GM18907 (cell line): ENCODE data around the gene RPL19.

ENCODE experiments used
- ATAC-seq: cut with Tn5 transposase; IDR thresholded peaks from one replicate; pipeline ENCODE4 v1.9.1; 2021; ENCODE audit warnings: mild to moderate bottlenecking, moderate library complexity; ENCODE audit not compliant: unreplicated experiment

Gene RPL19

DNA sequence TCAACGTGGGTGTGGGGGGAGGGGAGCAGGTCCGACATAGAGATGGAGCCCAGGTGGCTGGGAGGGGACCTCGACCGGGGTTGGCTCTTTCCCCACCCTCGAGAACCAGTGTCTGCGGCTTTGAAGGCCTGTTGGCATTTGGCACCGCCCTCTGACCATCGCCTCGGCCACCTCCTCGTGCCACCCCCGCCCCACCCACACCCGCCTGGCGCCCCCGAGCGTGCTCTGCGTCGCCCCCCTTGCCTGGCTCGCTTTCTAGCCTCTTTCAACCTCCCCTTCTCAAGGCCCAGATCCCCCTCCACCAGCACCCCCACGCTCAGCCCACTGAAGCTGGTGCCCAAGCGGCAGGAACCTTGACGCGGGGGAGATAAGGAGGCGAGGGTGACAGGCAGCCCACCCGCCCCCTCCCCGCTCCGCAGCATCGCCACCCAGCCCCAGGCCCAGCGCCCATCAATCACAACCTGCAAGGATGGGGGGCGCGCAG is 3.2 kb upstream of the RPL19 start:
- no peak for ATAC-seq

DNA sequence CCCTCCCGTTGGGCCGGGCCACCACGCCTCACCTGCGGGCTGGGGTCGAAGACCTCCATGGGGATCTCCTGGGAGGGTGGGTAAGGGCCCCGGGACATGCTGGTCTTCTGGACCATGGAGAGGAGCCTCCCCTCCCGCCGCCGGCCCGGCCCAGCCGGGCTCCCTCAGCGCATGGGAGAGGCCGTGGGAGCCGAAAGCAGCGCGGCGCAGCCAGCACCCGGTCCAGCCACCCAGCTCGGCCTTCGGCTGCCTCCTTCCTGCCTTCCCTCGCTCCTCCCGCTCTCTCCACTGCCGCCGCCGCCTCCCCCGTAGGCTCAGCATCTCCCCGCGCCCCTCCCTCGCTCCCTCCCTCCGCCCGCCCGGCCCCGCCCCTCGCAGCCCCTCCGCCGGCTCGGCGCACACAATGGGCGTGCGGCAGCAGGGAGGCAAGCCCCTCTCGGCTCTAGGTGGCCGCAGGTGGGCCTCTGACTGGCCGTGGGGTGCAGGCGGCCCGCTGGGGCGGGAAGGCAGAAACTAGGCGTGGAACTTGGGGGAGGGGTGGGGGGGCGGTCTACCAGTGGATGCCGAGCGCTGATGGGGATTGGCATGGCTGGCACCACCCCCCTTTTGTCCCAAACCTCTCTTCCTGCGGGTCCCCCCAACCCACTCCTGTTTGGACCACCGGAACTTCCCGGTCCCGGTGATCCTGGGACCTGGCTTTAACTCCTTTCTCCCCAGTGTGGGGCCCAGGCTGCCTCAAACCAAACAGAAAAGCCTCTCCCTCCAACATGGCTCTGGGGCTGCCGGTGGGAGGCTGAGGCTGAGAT is 2.5 kb upstream of the RPL19 start, which contains the start of gene CACNB1:
Gene CACNB1 (minus strand): TSS at position 290 of the 806 bp plus-strand sequence. CDS start 174 bp downstream, at position 116.
- ATAC-seq: no peak

DNA sequence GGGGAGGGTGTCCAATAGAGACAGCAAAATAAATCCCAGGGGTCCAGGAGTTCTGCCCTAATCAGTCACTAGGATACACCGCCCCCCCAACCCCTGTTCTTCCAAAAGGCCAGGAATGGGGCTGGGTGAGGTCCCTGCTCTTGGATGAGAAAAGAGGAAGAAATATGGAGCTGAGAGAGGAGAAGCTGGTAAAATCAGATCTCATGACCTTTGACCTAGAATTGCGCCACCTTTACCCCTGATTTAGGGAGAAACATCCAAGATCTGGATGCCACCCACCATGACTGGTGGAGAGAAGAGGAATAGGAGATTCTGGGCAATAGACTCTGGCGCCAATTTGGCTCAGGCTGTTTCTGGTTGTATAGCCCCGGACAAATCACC is 1.9 kb upstream of the RPL19 start:
- ATAC-seq: no peak

DNA sequence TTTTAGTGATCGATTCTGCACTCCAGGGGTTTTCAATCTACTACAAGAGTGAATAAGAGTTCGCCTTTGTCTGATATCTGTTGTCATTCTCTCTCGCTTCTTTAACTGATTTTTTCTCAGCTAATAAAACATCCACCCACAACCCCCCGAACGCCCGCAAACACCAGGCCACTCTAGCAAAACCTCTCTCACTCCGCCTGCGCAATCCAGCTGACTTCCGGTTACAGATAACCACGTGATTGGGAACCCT is 338 bp upstream of the RPL19 start:
- ATAC-seq: peak; percentile 57

DNA sequence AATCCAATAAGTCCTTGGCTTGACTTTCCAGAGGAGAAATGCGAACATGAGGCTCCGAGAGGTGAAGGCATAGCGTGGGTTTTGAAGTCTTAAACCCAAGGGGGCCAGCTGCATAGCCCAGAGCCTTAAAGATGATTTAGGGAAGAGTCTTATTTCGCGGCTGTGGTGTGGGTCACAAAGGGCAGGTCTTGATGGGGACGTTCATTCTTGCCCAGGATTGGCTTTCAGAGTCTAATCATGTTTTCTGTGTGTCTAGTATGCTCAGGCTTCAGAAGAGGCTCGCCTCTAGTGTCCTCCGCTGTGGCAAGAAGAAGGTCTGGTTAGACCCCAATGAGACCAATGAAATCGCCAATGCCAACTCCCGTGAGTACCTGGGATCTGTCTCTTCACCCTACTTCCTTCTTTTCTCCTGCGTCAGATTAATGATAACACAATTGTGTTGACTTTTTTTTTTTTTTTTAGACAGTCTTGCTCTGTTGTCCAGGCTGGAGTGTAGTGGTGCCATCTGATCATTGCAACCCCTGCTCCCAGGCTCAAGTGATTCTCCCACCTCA is 951 bp downstream of the RPL19 start:
- ATAC-seq: no peak

DNA sequence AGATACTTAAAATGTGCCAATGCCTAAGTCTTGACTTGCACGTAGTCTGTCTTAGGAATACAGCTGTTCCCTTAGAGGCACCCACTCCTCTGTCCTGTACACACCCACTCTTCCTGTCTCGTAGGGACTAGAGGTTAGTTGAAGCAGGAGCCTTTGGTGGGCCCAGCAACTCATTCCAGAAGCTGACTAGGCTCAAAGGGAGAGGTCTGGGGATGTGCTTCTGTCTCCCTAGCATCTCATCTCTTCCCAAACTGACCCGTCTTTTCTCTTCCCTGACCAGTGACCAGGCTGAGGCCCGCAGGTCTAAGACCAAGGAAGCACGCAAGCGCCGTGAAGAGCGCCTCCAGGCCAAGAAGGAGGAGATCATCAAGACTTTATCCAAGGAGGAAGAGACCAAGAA is 4.2 kb downstream of the RPL19 start:
- no peak for ATAC-seq

DNA sequence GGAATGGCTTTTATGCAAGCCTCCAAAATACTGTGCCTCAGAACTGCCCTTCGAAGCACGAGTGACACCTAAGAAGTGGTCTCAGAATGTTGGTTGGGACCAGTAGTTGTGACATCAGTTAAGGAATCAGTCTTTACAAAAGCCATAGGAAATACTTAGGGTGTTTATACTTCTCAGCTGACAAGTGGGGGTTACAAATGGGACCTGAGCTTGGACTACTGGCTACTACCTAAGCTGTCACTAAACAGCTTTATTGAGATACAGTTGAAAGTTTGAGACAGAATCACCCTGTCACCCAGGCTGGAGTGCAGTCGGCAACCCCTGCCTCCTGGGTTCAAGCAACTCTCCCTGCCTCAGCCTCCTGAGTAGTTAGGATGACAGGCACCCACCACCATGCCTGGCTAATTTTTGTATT is 5.0 kb downstream of the RPL19 start:
- no peak for ATAC-seq

DNA sequence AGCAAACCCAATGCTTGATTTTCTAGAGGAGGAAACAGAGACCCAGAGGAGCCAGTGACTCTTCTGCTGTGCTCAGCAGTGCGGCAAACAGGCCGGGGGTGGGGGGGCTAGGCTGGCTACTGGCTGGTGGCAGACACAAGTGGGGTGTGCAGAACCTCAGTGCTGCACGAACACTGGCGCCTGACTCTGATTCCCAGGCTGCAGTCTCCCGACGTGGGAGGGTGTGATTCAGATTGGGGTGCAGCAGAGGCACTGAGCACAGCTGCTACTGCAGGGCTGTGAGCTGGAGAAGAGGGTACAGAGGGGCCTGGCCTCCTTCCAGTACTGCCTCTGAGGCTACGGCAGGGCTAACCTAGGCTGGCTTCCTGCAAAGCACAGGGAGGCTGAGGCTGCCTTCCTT is 8.1 kb downstream of the RPL19 start:
- no peak for ATAC-seq

DNA sequence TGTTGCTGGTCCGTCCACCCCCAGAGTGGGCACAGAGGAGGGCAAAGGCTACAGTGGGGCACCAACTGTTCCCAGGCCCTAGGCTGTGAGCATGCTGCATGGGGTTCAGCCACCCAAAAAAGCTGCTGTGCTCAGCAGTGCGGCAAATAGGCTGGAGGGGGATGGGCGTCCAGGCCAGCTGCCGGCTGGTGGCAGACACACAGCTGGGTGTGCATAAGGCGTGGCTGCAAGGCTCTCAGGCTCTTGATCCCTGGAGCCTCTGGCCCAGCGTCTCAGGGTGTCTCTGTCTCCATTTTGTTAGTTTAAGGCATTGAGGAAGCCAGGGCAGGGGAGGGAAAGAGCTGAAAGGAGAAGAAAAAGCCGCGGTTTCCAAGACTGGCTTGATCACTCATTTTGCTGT is 8.8 kb downstream of the RPL19 start:
- ATAC-seq: peak; percentile 38

DNA sequence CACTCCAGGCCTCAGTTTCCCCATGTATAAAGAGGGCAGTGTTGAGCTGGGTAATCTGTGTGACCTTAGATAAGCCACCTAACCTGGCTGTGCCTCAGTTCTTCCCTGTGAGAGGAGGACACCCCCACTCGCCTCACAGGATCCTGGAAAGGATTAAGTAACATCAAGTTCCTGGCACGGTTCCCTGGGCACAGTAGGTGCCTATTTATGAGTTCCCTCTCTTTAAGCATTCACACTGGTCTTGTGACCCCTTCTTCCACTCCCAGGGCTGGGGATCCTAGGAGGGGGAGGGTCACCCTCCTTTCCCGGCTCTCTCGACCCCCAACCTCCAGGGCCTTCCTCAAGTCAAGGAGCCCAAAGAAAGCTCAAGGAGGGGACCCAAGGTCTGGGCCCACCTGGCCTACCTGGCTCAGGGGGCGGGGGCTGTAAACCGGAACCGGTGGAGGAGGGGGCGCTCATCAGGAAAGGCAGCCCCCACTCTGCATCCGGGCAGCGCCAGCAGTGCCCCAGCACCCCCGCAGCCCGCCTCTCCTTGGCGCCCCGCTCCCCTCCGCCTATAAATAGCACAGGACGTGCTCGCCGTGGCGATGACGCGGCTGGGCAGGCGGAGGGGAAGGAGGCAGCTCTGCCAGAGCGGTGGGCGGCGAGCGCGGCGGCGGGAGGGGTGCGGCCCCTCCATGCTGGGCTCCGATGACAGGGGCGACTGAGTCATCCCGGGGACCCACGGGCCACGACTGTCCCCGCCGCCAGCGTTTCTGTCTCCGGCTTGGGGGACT is 9.4 kb downstream of the RPL19 start:
- ATAC-seq: no peak

DNA sequence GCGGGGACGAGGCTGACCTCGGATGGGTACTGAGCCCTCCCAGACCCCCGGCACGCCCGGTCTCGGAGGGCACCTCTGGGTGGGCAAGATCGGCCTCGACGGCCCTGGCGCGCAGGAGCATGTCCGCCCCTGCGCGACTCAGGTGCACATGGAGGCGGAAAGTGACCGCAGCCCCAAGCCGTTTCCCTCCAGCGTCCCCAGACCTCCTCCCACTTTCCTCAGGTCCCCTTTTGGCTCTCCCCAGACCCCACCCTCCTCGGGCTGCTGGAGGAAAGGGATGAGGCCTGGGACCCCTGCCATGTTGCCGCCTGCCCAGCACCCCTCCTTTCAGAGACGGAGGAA is 10.0 kb downstream of the RPL19 start:
- ATAC-seq: no peak

DNA sequence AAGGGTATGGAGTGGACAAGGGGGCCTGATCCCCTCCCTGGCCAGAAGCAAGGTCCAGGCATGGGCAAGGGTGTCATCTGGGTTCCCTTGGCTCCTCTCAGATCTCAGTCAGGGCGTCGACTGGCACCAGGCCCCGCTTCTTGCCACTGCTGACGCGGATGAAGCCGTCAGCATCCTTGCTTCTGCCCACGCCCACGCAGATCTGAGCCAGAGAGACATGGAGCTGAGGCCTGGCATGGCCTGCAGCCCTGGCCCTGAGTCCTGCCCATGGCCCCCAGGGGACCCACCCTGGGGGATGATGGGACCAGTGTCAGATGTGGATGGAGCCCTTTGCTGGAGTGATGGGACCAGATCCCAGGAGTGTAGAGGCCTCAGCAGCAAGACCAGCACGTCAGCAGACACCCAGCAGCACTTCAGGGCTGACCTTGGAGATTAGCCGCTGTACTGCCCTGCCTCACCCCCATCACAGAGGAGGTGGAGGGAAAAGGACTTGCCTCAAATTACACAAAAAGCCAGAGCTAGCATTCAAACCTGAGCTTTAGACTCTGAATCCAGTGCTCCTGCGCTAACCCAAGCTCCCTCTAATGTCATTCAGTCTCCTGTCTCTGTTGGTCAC is 12.2 kb downstream of the RPL19 start:
- ATAC-seq: no peak

DNA sequence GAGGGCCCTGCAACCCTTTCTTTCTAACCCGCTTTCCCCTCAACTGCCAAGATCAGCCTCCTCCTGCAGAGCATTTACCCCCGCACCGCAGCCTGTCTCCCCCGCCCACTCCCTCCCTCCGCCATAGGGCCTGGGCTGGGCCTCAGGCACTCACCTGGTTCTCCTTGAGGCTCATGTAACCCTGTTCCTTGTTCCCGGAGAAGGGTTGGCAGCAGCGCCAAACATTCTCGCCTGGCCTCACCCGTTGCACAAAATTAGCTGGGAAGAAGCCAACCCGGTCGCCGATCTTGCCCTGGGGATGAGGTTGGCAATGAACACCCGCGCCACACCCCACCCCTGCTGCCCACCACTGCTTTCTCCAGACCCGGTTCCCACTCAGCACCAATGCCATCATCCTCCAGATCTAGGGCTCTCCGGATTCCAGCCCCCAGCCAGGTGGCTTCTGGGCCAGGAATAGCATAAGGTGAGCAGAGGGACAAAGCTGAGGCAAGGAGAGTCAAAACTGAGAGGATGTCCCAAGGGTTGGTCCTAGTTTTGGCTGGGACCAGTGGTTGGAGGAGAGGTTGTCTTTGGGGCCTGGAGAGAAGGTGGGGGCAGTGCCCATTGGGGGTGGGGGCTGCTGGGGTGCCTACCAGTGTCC is 12.9 kb downstream of the RPL19 start:
- no peak for ATAC-seq

DNA sequence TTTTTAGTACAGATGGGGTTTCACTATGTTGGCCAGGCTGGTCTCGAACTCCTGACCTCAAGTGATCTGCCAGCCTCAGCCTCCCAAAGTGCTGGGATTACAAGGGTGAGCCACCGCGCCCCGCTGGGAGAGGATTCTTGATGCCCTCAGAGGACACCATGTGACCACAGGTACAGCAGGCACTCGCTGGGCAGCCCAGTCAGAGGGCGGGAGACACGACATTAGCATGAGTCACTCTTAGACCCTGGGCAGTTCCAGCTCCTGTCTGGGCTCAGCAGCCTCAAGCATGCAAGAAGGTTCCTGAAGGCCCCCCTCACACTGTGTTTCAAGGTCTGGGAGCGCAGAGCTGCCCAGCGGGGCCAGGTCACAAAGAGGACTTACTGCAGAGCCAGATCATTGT is 13.8 kb downstream of the RPL19 start:
- ATAC-seq: no peak

DNA sequence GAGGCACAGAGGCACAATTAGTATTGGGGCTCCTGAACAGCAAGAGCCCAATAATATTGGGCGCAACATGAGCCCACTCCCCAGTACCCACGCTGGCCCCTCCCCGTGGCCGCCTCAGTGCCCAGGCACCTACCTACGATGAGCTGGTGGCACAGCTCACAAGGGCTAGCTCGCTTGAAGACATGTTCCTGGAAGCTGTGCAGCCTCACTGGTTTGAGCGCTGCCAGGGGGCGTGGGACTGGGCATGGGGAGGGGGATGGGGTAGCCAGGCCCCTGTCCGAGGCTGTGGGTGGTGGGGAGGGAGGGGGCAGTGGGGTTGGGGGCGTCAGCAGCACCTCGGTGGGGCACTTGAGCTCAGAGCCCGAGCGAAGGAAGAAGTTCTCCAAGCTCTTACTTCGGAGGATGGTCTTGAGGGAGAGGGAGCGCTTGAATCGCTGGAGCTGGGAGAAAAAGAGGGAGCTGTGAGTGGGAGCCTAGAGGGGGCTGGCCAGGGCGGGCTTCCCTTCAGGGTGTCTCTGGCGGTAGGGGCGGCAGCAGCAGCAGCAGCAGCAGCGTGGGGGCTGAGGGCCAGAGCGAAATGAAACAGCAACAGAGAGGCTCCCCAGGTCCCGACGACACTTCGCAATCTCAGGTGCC is 17.8 kb downstream of the RPL19 start:
- ATAC-seq: no peak

DNA sequence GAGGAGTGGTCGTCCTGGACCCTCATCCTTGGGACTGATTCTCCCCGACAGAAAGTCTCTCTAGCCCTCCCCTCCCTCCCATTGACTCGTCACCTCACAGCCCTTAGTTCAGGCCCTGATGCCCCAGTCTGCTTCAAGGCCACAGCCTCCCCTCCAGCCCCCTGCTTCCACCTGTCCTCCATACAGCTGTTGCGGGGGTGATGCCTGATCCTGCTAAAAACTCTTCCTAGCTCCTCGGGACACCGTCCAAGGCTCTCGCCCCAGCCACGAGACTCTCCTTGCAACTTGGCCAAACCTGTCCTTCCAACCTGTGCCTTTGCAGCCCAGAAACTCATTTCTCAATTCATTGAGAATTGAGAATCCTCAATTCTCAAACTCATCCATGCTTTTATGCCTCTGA is 18.8 kb downstream of the RPL19 start:
- no peak for ATAC-seq

DNA sequence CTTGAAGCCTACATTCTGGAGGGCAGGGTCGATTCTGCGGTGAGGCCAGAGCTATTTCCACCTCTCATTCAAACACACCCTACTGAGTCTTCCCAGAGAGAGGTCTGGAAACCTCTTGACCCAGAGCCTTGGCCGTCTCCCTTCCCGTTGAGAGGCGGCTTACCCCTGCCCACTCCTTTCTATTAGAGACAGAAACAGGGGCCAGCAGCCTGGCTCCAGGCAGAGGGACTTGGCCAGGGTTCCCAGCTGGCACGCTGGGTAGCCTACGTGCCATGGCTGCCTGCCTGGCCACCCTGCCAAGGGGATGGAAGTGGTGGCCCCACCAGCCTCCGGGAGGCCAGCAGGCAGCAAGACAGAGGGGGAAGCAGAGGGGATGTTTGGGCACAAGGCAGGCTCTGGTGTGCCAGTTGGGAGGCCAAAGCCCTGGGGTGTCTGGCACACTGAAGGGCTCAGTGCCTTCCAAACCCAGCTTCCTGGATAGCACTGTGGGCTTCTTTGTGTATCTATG is 19.6 kb downstream of the RPL19 start:
- no peak for ATAC-seq

DNA sequence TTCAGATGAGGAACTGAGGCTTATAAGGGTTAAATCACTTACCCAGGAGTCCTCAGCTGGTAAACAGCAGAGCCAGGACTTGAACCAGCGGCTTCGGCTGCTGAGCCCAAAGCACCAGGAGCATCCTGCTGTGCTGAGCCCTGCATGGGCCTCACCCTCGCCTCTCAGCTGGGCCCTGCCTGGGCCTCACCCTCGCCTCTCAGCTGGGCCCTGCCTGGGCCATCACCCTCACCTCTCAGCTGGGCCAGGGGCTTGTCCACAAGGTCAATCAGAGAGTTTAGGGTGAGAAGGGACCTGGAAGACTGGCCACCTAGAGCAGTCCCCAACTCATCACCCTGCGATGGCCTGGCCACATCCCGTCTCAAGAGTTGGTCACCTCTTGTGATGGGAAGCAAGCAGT is 21.5 kb downstream of the RPL19 start:
- ATAC-seq: no peak

DNA sequence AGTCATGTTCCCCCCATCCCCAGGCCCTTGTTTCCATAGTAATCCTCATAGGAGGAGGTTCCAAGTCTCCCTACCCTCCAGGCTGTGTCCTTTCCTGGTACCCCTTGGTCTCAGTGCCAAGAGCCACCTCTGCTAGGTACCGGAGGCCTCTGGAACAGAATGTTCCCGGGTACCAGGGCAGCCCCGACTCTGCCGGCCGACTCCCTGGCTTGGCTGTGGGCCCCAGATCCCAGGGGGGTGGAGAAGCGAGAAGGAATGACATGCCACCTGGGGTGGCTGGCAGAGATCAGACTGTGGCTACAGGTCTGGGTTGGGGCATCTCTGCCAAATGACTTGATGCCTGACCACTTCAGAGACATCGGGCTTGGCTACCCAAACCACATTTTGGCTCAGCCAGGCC is 22.1 kb downstream of the RPL19 start:
- ATAC-seq: no peak
